Left renal cortex interstitium (tissue), 4 donors: ENCODE results near the gene ACVRL1. TPM values are rescaled to one million over a fixed set of nuclear protein-coding genes. Genes with fewer than 3 reads are reported as not detected.

ENCODE experiments used
- DNase-seq, 4 donors: peaks; one replicate each; pipeline ENCODE4 v3.0.0-alpha.2; 2013; ENCODE audit warnings: low read depth in 4 of 4, low spot score in 2 of 4, missing footprints in 1 of 4
- polyA plus RNA-seq, 4 donors: library from polyadenylated mRNA; unstranded; fragments of 120-200 nt; gene quantifications; one replicate each; pipeline ENCODE4 v1.2.1, GENCODE V29; 2013; ENCODE audit not compliant: insufficient read length in 4 of 4

The ACVRL1 gene
- polyA plus RNA-seq, 4 donors = 29.8 to 41.5 (median 35.7) TPM

- DNase-seq = no peak
These were observed 11.7 kb upstream of the ACVRL1 start for GRCh38 chr12:51895378-51896135.

- DNase-seq = no peak
These were observed 11.1 kb upstream of the ACVRL1 start for GRCh38 chr12:51896236-51896635.

- DNase-seq = no peak
These were observed 10.1 kb upstream of the ACVRL1 start for GRCh38 chr12:51897181-51897580.

DNA sequence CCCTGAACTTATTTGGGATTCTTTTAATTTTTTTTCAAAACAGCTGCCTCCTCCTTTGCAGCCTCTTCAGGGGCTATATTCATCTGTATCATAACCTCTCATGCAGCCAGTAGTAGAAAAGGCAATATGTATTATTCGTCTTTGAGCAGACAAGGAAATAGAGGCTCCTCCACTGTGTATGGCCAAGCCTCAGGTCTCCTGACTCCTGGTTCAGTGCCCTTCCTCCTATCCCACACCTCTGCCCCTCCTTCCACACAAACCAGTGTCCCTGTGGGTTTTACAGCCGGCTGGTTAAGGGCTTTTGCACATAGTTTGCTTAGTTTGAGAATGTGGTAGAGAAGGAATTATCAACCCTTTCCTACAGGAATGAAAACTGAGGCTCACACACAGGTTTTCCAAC is 8.8 kb upstream of the ACVRL1 start:
- no peak for DNase-seq

GRCh38 chr12:51898937-51899336 is 8.4 kb upstream of the ACVRL1 start:
- DNase-seq = no peak

DNA sequence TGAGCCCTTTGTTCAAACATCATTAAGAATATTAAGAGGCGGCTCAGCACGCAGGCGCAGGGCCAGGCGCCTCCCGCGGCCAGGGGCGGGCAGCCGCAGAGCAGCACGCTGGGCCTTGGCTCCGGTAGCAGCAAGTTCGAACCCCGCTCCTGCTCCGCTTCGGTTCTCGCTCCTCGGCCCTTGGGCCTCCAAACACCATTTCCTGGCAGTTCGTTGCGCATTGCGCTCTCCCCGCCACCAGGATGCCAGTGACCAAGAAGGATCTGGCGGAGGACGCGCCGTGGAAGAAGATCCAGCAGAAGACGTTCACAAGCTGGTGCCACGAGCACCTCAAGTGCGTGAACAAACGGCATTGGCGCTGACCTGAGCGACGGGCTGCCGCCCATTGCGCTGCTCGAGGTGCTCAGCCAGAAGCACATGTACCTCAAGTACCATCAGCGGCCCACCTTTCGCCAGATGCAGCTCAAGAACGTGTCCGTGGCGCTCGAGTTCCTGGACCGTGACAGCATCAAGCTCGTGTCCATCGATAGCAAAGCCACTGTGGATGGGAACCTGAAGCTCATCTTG is 6.9 kb upstream of the ACVRL1 start:
- DNase-seq = no peak

GRCh38 chr12:51901121-51901817 is 6.0 kb upstream of the ACVRL1 start:
- no peak for DNase-seq

DNA sequence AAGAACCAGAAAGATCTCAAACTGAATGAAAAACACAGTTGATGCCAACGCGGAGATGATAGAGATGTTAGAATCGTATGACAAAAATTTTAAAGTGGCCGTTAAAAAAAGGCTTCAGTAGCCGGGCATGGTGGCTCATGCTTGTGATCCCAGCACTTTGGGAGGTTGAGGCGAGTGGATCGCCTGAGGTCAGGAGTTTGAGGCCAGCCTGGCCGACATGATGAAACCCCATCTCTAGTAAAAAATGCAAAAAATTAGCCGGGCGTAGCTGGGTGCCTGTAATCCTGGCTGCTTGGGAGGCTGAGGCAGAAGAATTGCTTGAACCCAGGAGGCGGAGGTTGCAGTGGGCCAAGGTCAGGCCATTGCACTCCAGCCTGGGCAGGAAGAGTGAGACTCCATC is 5.4 kb upstream of the ACVRL1 start:
- no peak for DNase-seq

- no peak for DNase-seq
These were observed 2.3 kb upstream of the ACVRL1 start for GRCh38 chr12:51904951-51905470.

GRCh38 chr12:51905471-51906429 is 1.6 kb upstream of the ACVRL1 start:
- DNase-seq = no peak

GRCh38 chr12:51906430-51907082 is 748 bp upstream of the ACVRL1 start:
- DNase-seq = no peak

GRCh38 chr12:51907856-51908425 is 637 bp downstream of the ACVRL1 start:
- no peak for DNase-seq

DNA sequence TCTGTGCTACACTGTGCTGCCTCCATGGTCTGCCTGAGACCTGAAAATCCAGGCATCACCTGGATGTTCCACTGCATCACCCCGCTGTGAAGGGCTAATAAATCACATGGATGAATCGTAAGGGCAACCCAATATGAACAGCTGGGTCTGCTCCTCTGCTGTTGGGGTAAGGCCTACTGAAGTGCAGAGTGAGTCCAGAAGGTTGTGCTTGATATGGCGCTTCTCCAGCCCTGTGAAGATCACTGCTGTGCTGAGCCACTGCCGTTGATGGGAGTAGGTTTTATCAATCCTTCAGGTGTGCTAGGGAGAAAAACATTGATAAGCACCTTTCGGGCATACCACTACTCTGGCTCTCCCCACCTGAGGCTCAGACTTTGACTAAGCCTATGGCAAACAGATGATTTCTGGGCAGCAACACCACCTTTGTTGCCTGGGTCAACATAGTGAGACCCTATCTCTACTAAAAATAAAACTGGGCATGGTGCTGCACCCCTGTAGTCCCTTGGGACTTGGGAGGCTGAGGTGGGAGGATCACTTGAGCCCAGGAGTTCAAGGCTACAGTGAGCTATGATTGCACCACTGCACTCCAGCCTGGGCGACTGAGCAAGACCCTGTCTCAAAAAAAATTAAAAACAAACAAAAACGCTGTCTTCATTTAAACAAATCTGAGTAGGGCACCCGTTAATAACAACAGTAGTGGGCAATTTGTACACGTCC is 1.7 kb downstream of the ACVRL1 start:
- no peak for DNase-seq

DNA sequence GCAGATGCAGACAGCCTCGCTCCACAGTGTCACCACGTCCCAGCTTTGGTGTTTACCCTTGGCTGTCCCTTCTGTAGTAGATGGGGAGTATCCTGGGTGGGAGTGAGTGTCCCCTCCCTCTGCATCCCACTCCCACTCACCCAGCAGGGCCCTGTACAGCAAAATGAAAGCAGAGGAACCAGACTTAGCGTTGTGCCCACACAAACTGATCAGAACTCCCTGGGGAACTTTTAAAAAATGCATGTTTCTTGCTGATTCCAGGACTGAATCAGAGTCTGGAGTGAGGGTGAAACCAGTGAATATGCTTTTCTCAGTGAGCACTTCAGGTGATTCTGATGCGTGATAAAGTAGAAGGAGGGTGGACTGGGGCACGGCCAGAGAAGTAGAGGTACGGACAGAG is 2.9 kb downstream of the ACVRL1 start:
- no peak for DNase-seq

GRCh38 chr12:51910691-51911090 is 3.4 kb downstream of the ACVRL1 start:
- DNase-seq = no peak

DNA sequence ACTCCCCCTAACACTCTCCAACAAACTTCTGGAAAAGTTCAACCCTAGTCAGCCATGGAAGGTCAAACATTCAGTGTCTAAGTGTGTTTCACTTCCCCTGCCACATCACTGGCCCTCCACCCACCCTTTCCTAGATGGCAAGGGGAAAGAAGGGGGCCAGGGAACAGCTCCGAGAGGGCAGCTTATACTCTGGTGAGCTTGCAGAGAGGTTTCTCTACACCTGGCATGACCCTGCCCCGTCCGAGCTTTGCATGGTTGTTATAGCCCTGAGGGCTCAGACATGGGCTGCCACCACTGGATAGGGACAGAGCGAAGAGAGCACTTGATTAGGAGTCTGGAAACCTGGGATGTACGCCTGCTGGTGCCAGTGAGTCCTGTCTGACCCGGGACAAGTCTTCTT is 4.0 kb downstream of the ACVRL1 start:
- no peak for DNase-seq

DNA sequence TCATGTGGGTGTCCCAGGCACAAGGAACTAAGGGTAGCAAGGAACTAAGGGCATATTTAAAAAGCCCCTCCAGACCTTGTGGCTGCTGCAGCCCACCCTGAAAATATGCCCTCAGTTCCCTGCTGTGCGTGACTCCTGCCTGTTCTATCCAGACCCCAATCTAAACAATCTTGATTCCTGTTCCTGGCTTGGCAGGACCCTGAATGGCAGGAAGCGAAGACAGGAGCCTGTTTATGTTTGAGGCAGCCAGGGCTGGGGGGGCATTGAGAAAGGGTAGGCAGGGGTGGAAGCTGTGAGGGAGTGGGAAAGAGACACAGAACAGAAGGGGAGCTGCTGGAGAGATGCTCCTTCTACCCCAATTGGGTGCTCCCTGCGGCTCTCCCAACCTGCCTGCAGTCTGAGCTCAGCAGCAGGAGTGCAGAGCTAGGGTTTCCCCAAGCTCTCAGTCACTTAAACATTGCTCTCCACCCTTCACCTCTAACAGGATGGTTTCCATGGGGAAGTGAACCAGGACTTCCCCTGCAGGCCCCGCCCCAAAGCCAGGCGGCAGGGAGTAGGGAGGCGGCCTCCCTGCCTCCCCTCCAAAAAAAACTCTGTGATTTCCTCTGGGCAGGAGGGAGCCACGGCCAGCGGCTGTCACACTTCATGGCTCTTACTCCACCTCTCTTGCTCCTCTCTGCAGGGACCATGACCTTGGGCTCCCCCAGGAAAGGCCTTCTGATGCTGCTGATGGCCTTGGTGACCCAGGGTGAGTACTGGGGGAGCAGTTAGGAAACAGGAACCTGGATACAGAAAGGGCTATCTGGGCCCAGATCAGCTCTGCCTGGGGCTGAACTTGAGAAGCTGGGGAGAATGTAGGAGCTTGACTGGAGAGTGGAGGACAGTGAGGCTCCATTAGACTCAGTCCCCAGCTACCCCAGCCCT is 4.7 kb downstream of the ACVRL1 start:
- no peak for DNase-seq
